SK-N-SH treated with all-trans-retinoic acid at 6 μM for 48 hours (cell line): ENCODE measurements around the gene AHSP.

Source experiments
- ARNTL ChIP-seq: fragments of 450-650 bp; formaldehyde crosslinking; IDR thresholded peaks from 2 replicates; pipeline ENCODE4 v1.5.0; 2020; ENCODE audit warnings: low read depth, mild to moderate bottlenecking, moderate library complexity, borderline replicate concordance
- CSRNP3 ChIP-seq: fragments of 250-450 bp; sonication (Bioruptor Pico); IDR thresholded peaks from 2 replicates; pipeline ENCODE4 v1.5.1; 2021; ENCODE audit warnings: mild to moderate bottlenecking, moderate library complexity
- ESRRG ChIP-seq: fragments of 250-450 bp; sonication (Bioruptor Pico); IDR thresholded peaks from 2 replicates; pipeline ENCODE4 v1.6.1; 2021; ENCODE audit warnings: mild to moderate bottlenecking
- PATZ1 ChIP-seq: fragments of 250-450 bp; sonication (Bioruptor Pico); IDR thresholded peaks from 2 replicates; pipeline ENCODE4 v1.8.0; 2020; ENCODE audit warnings: mild to moderate bottlenecking, moderate library complexity, borderline replicate concordance
- POU6F1 ChIP-seq: fragments of 250-450 bp; sonication (Bioruptor Pico); IDR thresholded peaks from 2 replicates; pipeline ENCODE4 v1.8.0; 2021; ENCODE audit warnings: low read depth, mild to moderate bottlenecking, moderate library complexity, borderline replicate concordance
- RARB ChIP-seq: fragments of 250-450 bp; sonication (Bioruptor Pico); IDR thresholded peaks from 2 replicates; pipeline ENCODE4 v1.8.0; 2021; ENCODE audit warnings: mild to moderate bottlenecking, moderate library complexity
- SNAI2 ChIP-seq: fragments of 250-450 bp; sonication (Bioruptor Pico); IDR thresholded peaks from 2 replicates; pipeline ENCODE4 v1.5.0; 2020; ENCODE audit warnings: mild to moderate bottlenecking, moderate library complexity
- TSHZ2 ChIP-seq: fragments of 250-450 bp; sonication (Bioruptor Pico); IDR thresholded peaks from 2 replicates; pipeline ENCODE4 v1.5.0; 2020; ENCODE audit warnings: mild to moderate bottlenecking, moderate library complexity
- ZNF565 ChIP-seq: fragments of 450-650 bp; formaldehyde crosslinking; conservative IDR thresholded peaks from 2 replicates; pipeline ENCODE4 v1.5.0; 2020; ENCODE audit warnings: low read depth, mild to moderate bottlenecking, moderate library complexity

GRCh38 chr16:31489616-31490584 lies 37.8 kb upstream of the AHSP start:
- no peak for TF ChIP-seq ESRRG (CRISPR knock-in tag)
- no peak for TF ChIP-seq ARNTL
- TF ChIP-seq PATZ1: no peak
- no peak for TF ChIP-seq SNAI2 (CRISPR knock-in tag)
- no peak for TF ChIP-seq RARB (CRISPR knock-in tag)
- TF ChIP-seq CSRNP3 (CRISPR knock-in tag): no peak
- no peak for TF ChIP-seq ZNF565 (CRISPR knock-in tag)
- no peak for TF ChIP-seq POU6F1 (CRISPR knock-in tag)
- TF ChIP-seq TSHZ2: no peak
